ENCODE results near the gene COMT.
A peak's percentile ranks its signal among the peaks of the same experiment; 100 is the strongest.
"Not testable (repeated sequence)": the region's sequence is repeated elsewhere in the genome, so short reads cannot be mapped to it uniquely, and the experiment has no call there.

The COMT gene

DNA sequence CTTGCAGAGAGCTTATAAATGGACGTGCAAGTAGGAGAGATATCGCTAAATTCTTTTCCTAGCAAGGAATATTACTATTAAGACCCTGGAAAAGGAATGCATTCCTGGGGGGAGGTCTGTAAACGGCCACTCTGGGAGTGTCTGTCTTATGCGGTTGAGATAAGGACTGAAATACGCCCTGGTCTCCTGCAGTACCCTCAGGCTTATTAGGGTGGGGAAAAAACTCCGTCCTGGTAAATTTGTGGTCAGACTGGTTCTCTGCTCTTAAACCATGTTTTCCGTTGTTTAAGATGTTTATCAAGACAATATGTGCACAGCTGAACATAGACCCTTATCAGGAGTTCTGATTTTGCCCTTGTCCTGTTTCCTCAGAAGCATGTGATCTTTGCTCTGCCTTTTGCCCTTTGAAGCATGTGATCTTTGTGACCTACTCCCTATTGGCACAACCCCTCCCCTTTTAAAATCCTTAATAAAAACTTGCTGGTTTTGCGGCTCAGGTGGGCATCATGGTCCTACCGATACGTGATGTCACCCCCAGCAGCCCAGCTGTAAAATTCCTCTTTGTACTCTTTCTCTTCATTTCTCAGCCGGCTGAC is 6.4 kb upstream of the COMT start:
- H3K9me3 ChIP-seq (ENCODE audit: control insufficient read depth, insufficient read depth, low read depth, low read length); H3K36me3 ChIP-seq (ENCODE audit: control insufficient read depth in 2 of 2, insufficient read depth in 1 of 2, low read length in 2 of 2); H3K4me3 ChIP-seq (ENCODE audit: low read depth, low read length); H3K27ac ChIP-seq (ENCODE audit: extremely low read depth, low read depth, low read length); H3K4me1 ChIP-seq (ENCODE audit: control insufficient read depth, insufficient read depth, low read length); POLR2A ChIA-PET: not testable (repeated sequence)
- CTCF ChIA-PET = interaction anchor here (2.3 kb wide), 1 partner anchor 204 kb away, joined by 7 read pairs; no protein-coding TSS in a partner anchor
- TF ChIP-seq SETDB1 (IDR thresholded peaks at IDR 0.05; ENCODE audit: insufficient read length, low read length) = peak; percentile 67

DNA sequence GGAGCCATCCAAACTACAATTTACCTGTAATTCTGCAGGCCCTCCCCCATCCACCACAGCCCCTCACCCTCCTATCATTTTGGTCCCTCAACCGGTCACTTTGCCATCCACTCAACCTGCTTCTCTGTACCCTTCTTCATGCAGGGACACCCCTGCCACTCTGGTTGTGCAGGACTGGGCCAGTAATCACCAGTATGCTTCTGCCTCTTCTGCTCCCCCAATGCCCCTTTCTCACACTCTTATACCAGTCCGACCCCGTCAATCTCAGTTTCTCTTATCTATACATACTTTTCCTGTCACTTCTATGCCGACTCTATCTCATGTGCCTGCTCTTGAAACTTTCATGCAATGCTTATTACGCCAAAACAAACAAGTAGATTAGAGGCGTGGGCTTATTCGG is 5.1 kb upstream of the COMT start:
- no peaks in the 10 kb centered on the region for H3K4me1 ChIP-seq (ENCODE audit: control insufficient read depth, insufficient read depth, low read length)
- no peak overlapping the region for H3K27ac ChIP-seq (ENCODE audit: extremely low read depth, low read depth, low read length)
- POLR2A ChIA-PET = no interaction called here
- no peaks in the 10 kb centered on the region for H3K9me3 ChIP-seq (ENCODE audit: control insufficient read depth, insufficient read depth, low read depth, low read length)
- no peak overlapping the region for H3K4me3 ChIP-seq (ENCODE audit: low read depth, low read length)
- no peak for TF ChIP-seq ZNF514 (tag by site-specific recombination; IDR thresholded peaks at IDR 0.05)
- TF ChIP-seq ZNF768 (tag by site-specific recombination; IDR thresholded peaks at IDR 0.05) = no peak
- TF ChIP-seq SCRT2 (tag by site-specific recombination; IDR thresholded peaks at IDR 0.05) = no peak
- TF ChIP-seq ZFHX2 (tag by site-specific recombination; conservative IDR thresholded peaks at IDR 0.05) = no peak
- TF ChIP-seq ZNF433 (tag by site-specific recombination; IDR thresholded peaks at IDR 0.05; ENCODE audit: low read depth) = no peak
- no peak for TF ChIP-seq SP3 (tag by site-specific recombination; IDR thresholded peaks at IDR 0.05)
- TF ChIP-seq ZNF157 (tag by site-specific recombination; IDR thresholded peaks at IDR 0.05) = no peak
- no peak for TF ChIP-seq ZNF624 (tag by site-specific recombination; IDR thresholded peaks at IDR 0.05)
- no peak for TF ChIP-seq ZNF585B (tag by site-specific recombination; IDR thresholded peaks at IDR 0.05)
- TF ChIP-seq REPIN1 (tag by site-specific recombination; IDR thresholded peaks at IDR 0.05; ENCODE audit: low read depth) = no peak
- no peak for TF ChIP-seq GFI1B (tag by site-specific recombination; IDR thresholded peaks at IDR 0.05)
- no peak for TF ChIP-seq ZNF132 (tag by site-specific recombination; IDR thresholded peaks at IDR 0.05; ENCODE audit: borderline replicate concordance)
- no peak for TF ChIP-seq ATF2 (tag by site-specific recombination; IDR thresholded peaks at IDR 0.05; ENCODE audit: low read depth)
- no peak for TF ChIP-seq ZNF184 (tag by site-specific recombination; IDR thresholded peaks at IDR 0.05)
- no peak for TF ChIP-seq ZNF670 (tag by site-specific recombination; IDR thresholded peaks at IDR 0.05; ENCODE audit: low read depth)
- CTCF ChIA-PET = interaction anchor here (2.1 kb wide), 1 partner anchor 206 kb away, joined by 5 read pairs; no protein-coding TSS in a partner anchor
- peaks cover 0 to 3% of the 10 kb centered on the region in 2 experiments; a peak in 1 of 3 replicates for H3K36me3 ChIP-seq (ENCODE audit: control insufficient read depth in 2 of 2, insufficient read depth in 1 of 2, low read length in 2 of 2)

- H3K27ac ChIP-seq (ENCODE audit: extremely low read depth, low read depth, low read length) = no peak overlapping the region
- POLR2A ChIA-PET = no interaction called here
- no peak overlapping the region for H3K4me3 ChIP-seq (ENCODE audit: low read depth, low read length)
- CTCF ChIA-PET = interaction anchor here (0.6 to 2.1 kb wide), 5 partner anchors 10 to 207 kb away, joined by 3 to 7 read pairs (median 5); no protein-coding TSS in a partner anchor
- 0 out of 2 replicates have a peak, but pooled peaks cover 1% of the 10 kb centered on the region for H3K4me1 ChIP-seq (ENCODE audit: control insufficient read depth, insufficient read depth, low read length)
- H3K9me3 ChIP-seq (ENCODE audit: control insufficient read depth, insufficient read depth, low read depth, low read length) = no peaks in the 10 kb centered on the region
- peaks cover 0 to 3% of the 10 kb centered on the region in 2 experiments; a peak in 1 of 3 replicates for H3K36me3 ChIP-seq (ENCODE audit: control insufficient read depth in 2 of 2, insufficient read depth in 1 of 2, low read length in 2 of 2)
- TF ChIP-seq ZNF707 (tag by site-specific recombination; IDR thresholded peaks at IDR 0.05) (0 out of 2 replicates have a peak, but pooled peaks have one; percentile 50), TRIM28 (IDR thresholded peaks at IDR 0.05; ENCODE audit: borderline replicate concordance, low read length) (no peak)
Observed at GRCh38 chr22:19937616-19938473, 3.7 kb upstream of the COMT start.
